Effector CD8-positive, alpha-beta T cell (primary cell): ENCODE results near the gene SRRM2.

Experiments
- DNase-seq: peaks from one replicate; lab custom pipeline; 2025; lab: John Stamatoyannopoulos, UW
- total RNA-seq, 4 experiments: gene quantifications; one replicate each; lab custom pipeline; 2026; lab: John Stamatoyannopoulos, UW

The SRRM2 gene
- 354 to 740 (median 582) reads per million in 4 experiments for total RNA-seq

DNA sequence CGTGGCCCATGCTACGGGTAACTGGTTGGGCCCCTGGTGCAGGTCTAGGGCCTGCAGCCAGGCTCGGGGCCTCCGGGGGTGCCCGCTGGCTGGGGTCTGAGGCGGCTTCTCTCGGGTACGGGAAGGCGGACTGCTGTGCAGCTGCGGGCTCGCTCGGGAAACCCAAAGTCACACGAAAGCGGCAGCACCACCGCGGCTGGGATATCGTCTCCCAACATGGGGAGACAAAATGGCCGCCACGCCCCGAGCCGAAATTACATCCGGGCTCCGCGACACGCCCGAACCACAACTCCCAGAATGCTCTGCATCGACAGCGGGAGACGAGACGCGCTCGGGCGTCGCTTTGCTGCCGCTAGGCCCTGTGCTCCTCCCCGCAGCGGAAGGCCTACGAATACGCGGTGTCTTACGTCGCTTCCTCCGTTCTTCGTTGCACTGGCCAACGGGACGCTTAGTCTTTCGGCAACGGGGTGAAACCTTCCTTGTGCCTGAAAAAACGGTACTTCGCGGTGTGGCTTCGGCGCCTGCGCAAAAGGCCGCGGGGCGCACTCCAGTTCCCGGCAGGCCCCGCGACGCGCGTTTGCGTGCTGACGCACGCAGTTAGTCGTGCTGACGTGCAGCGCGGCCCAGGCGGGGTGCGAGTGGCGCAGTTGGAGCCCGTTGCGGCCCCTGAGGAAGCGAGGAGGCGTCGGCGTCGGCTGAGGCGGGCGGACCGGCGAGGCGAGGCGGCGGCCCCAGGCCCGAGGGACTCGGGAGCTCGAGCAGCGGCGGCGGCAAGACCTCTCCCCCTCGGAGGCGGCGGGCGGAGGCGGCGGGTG, at the start of gene SRRM2:
SRRM2 (plus strand) TSS at position 604 of the 815 bp plus-strand sequence. CDS start 3,727 bp downstream, outside the sequence.
- peak; percentile 91 for DNase-seq

DNA sequence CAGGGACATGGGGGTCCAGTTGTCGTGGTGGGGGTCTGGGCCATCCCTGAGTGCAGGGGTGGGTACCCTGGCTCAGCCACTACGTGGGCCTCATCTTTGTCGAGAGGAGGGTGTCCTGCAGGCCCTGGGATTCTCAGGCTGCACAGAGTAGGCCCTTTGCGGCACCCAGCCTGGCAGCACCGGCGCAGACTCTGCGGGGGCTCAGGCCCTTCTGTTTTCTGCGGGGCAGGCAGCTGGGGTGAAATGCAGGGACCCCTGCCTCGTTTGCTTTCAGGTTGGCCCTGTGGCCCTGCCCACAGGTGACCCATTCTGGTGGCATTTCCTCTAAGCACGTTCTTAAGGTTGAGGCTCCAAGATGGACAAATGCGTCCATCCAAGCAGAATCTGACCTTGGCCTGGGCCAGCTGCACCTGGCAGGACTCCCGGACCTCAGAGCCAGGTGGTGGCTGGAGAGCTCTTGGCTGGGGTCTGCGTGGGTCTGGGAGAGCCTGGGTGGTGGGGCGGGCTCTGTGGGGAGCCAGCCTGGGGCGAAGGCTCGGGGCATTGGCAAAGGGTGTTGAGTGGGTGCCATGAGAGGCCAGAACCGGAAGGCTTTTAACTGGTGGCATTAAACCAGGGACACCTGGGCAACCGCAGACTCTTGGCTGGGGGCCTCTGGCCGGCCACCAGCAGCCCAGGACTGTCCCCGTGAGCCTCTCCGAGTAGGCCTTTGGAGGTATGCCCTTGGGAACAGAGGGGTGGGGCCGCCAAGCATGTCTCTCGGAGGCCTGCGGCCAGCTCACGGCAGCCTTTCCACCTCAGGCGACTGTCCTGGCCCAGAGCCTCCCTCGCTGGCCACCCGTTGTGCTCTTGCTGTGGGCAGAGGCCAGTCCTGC, 49.3 kb upstream of the SRRM2 start:
- no peak for DNase-seq

DNA sequence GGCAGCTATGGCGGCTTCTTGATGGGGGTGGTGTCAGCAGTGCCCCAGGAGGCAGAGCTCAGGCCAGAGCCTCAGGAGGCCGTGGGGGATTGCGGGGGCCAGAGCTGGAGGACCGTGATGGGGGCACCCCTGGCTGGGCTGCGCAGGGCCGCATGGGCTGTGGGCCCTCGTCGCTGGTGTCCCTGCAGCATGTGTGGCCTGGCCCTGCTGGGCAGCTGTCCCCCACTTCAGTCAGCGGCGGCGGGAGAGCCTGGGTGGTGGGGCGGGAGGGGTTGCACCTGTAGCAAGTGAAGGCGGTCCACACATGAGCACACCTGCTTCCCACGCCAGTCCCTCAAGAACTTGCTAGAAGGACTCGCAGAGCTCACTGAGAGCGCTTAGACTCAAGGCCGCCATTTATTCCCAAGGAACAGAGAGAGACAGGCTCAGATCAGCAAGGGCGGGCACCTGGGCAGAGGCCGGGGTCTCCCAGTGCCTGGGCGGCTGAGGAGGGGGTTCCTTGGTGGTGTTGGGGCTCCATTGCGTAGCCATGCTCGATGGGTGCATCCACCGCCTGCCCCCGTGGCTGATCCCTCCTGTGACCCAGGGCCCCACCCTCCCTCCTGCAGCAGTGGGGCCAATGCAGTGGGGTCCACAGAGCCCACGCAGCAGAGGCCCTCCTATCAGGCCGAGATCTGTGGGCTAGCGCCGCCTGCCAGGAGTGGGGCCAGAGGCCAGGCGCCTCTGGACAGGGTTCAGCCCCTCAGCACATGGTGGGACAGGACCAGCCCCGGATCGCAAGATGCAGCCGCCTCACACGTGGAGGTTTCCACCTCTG, 48.1 kb upstream of the SRRM2 start:
- no peak for DNase-seq

GRCh38 chr16:2704983-2705275, 47.5 kb upstream of the SRRM2 start:
- DNase-seq = no peak

- DNase-seq = no peak
Measured at GRCh38 chr16:2705351-2705750, 47.1 kb upstream of the SRRM2 start.

- DNase-seq = no peak
Measured at GRCh38 chr16:2706085-2706484, 46.4 kb upstream of the SRRM2 start.

DNA sequence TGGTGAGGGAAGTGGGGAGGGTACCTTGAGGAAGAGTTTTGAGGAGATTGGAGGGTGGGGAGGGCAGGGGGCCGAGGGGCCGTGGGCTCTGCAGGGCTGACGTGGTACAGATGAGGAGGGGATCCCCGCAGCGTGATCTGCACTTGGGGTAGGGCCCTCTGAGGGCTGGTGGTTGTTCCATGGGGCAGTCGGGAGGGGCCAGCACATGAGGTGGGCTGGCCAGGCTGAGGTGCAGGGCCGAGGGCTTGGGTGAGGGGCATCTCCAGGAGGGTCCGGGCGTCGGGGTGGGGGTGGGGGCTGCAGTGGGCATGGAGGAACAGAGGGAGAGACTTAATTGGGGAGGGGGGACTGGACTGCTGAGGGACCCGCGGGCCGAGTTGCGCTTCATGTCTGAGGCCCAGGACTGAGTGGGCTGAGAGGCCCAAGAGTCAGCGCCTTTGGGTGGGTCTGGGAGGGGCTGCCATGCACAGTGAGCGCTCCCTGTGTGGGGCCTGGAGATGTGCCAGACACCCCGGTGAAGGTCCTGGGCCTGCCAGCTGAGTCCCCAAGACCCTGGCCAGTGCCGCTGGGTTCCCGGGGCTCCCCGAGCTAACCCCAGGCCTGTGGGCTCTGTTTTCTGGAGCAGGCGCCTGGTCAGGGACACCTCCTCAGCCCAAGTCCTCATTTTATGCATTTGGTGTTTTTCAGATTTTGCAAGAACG, 45.7 kb upstream of the SRRM2 start:
- DNase-seq = no peak

DNA sequence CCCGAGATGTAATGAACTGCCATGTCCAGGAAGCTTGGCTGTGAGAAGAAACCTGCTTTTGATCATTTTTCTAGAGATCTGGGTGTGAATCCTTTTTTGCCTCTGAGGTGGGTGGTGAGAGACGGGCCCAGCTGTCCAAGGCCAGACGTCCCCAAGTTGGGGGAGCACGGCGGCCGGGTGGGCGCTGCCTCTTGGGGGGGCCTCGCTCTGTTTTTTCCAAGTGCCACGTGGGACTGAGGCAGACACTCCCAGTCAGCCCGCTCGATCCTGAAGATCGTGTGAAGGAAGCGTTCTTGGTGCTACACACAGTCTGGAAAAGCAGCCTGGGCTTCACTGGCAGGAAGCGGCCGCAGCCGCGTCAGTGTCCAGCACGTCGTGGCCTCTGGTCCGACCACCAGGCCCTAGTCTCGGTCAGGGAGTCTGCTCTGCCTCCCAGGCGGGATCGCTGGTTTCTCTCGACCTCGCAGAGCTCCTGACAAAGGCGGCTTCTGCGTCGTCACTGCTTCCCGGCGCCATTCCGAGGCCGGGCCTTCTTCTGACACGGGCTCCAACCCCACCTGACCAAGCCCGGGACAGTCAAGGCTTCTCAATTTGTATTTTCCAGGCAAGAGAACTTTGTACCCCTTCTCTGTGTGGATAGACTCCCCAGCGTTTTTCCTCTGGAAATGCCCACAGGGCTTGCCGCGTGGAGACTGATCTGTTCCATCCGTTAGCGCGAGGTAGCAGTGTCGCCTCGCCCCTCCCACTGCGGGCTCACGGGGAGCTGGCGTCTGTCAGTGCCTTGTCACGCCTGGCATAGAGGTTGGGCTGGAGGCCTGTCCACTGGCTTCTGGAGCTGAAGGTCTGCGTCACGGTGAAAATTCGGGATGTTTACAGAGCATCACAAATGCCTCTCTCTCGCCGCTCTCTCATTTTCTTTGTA, 44.8 kb upstream of the SRRM2 start:
- DNase-seq = no peak

DNA sequence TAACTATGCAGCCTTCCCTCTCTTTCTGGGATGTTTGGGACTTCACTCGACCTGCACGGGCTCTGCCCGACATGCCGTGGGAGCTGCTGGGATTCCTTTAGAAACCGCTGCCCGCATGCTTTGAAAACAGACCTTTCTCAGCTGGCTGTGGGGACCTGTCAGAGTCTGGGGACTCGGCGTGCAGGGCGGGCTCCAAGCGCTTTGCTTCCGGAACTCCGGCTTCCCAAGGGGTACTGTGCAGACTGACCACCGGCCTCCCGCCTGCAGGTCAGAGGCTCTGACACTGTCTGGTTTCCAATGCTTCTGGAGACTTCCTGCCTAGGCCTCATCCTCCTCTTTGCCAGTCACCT, 44.2 kb upstream of the SRRM2 start:
- DNase-seq = no peak

DNA sequence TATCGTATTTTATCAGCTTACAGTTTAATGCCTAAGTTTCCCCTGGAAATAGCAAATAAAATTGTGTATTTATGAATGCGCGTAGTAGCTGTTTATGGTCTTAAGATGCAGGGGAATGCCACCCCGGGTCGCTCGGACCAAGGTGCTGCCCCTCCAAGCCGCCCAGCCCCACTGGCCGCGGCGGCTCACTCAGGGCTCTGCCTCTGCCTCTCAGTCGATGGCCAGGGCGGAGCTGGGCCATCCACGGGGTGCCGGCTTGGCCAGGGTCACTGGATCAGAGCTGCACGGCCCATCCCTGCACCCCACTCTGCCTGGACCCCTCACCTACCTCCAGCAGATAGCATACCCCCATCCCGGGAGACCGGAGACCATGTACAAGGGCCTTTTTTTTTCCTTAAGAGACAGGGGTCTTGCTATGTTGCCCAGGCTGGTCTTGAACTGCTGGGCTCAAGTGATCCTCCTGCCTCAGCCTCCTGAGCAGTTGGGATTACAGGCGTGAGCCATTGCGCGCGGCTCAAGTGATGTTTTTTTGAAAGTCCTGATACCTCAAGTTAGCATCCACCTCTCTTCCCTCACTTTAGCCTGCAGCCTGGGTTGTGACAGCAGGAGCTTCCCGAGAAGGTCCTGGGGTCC, 43.4 kb upstream of the SRRM2 start:
- DNase-seq = no peak

GRCh38 chr16:2709588-2709984, 42.9 kb upstream of the SRRM2 start:
- no peak for DNase-seq

DNA sequence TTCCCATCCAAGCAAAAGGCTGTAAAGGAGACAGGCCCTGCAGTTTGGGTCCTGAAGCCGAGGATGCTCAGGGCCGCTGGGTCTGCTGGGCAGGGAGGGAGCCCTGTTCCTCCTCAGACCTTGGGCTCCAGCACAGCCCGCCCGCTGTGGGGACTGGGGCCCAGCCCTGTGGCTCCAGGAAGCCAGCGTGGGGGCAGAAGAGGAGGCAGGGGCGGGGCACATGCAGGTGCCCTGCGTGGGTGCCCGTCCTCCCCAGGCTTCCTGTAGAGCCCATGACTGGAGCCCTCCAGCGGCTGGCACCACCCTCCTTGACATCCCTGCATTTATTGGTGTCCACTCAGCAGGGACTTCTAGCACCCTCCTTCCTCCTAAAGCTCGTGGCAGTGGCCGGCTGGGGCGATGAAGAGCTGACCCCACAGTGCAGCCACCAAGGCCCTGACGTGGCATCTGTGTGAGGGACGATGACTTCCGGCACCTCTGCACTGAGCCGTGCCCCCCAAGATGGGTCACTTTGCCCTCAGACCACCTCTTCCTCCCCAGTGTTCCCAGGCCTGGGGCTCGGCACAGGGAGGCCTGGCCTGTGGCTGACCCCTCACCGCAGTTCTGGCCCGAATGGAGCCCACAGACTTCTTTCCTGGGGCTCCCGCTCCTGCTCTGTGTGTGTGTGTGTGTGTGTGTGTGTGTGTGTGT, 42.3 kb upstream of the SRRM2 start:
- no peak for DNase-seq

DNA sequence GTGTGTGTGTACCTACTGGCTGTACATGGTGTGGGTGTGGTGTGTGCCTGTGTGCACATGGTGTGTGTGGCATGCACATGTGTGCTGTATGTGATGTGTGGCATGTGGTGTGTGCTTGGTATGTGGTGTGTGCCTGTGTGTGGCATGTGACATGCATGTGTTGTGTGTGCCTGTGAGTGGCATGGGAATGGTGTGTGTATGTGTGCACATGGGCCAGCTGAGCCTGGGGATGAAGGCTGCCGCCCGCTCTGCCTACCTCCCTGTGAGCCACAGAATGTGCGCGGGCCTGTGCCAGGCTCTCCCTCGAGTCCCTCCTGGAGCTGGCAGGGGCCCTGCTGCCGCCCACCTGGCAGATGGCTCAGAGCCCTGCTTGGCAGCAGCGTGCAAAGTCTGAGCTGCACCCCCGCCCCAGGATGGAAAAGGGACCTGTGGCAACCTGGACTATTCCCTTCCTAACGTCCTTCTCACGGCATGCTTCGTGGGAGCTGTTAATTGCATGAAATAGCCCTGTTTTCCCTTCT, 41.7 kb upstream of the SRRM2 start:
- no peak for DNase-seq

DNA sequence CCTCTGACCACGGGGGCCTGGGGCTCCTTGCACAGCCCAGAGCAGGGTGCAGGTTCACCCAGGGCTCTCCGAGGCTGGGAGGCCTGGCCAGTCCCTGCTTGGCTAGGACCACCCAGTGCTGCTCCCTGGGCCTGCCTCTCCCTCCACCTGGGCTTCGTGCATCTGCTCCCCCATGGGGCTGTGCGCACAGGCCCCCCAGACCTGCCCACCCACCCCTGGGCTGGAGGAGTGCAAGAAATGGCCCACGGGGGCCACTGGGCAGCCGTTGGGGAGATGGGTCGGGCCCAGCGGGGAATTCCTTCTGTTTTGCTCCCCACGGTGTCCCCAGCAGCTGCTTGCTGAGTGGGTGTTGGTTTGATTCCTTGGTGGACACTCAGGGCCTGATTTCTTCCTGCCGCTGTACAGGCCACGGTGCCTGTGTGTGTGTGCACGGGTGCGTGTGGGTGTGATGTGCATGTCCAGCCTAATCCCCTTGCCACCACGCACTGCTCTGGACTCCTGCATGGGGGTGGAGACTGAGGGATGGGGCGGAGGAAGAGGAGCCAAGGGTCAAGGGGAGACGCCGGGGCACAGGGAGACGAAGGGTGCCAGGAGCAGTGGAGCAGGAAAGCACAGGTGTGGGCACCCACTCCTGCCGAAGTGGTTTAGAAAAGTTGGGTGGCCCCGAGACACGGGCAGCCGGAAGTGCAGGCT, 40.9 kb upstream of the SRRM2 start:
- DNase-seq = no peak

- no peak for DNase-seq
Measured at GRCh38 chr16:2712063-2712441, 40.4 kb upstream of the SRRM2 start.

- no peak for DNase-seq
Measured at GRCh38 chr16:2712546-2712945, 39.9 kb upstream of the SRRM2 start.

DNA sequence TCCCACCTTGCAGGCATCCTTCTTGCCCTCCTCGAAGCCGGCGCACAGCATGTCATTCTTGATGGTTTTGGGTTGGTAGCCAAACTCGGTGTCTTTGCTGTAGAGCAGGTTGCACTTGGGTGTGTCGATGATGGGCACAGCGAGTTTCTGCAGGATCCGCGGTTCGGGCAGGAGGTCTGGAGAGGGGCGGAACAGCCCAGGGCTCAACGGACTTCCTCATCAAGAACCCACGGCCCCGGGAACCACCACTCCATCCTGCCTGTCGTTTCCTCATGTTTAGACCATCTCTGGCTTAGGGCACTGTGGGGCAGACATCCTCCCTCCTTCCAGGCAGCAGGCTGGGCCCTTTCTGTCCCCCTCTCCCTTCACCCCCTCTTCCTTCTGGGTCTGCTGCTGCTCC, 38.9 kb upstream of the SRRM2 start:
- DNase-seq = no peak

GRCh38 chr16:2713985-2714774, 38.3 kb upstream of the SRRM2 start:
- no peak for DNase-seq
